Stimulated activated CD4-positive, alpha-beta T cell treated with anti-CD3 and anti-CD28 coated beads, Interleukin-1b, Interleukin-23, amount 100 ng/mL, for 24 hours (primary cell): Measurements from ENCODE around the gene RASSF4.

Experiments
- DNase-seq, 4 experiments: peaks; one replicate each; pipeline ENCODE4 v3.0.0-alpha.2; 2020; ENCODE audit warnings: low read depth in 4 of 4, low spot score in 1 of 4

RASSF4 gene

GRCh38 chr10:44947371-44948152 lies 12.0 kb upstream of the RASSF4 start:
- no peak for DNase-seq

GRCh38 chr10:44948642-44949041 lies 11.0 kb upstream of the RASSF4 start:
- DNase-seq: no peak

GRCh38 chr10:44949127-44949802 lies 10.3 kb upstream of the RASSF4 start:
- no peak for DNase-seq

GRCh38 chr10:44949915-44950314 lies 9.7 kb upstream of the RASSF4 start:
- no peak for DNase-seq

GRCh38 chr10:44950326-44951225 lies 9.0 kb upstream of the RASSF4 start:
- DNase-seq: no peak

GRCh38 chr10:44951576-44952226 lies 7.9 kb upstream of the RASSF4 start:
- no peak for DNase-seq

GRCh38 chr10:44952779-44953231 lies 6.8 kb upstream of the RASSF4 start:
- no peak for DNase-seq

GRCh38 chr10:44954042-44954441 lies 5.6 kb upstream of the RASSF4 start:
- DNase-seq: no peak

- DNase-seq: no peak
Observed at GRCh38 chr10:44954962-44955361, 4.6 kb upstream of the RASSF4 start.

- no peak for DNase-seq
Observed at GRCh38 chr10:44955413-44956070, 4.1 kb upstream of the RASSF4 start.

- DNase-seq: no peak
Observed at GRCh38 chr10:44956226-44956625, 3.4 kb upstream of the RASSF4 start.

GRCh38 chr10:44956717-44957706 lies 2.6 kb upstream of the RASSF4 start:
- DNase-seq: no peak

GRCh38 chr10:44958196-44958897 lies 1.3 kb upstream of the RASSF4 start:
- no peak for DNase-seq

GRCh38 chr10:44958898-44959246 lies 730 bp upstream of the RASSF4 start:
- no peak for DNase-seq

GRCh38 chr10:44960088-44960460 lies 472 bp downstream of the RASSF4 start:
- no peak for DNase-seq

- no peak for DNase-seq
Observed at GRCh38 chr10:44960482-44961229, 1.1 kb downstream of the RASSF4 start.

GRCh38 chr10:44961230-44961571 lies 1.6 kb downstream of the RASSF4 start:
- no peak for DNase-seq
